SIG-M5 treated with dmso at 0.1 percent for 504 hours (cell line): ENCODE results near the gene PLCG2.

Experiments used
- DNase-seq: peaks from one replicate; lab custom pipeline; 2025; ENCODE audit not compliant: unreplicated experiment; lab: John Stamatoyannopoulos, UW

PLCG2 gene

DNA sequence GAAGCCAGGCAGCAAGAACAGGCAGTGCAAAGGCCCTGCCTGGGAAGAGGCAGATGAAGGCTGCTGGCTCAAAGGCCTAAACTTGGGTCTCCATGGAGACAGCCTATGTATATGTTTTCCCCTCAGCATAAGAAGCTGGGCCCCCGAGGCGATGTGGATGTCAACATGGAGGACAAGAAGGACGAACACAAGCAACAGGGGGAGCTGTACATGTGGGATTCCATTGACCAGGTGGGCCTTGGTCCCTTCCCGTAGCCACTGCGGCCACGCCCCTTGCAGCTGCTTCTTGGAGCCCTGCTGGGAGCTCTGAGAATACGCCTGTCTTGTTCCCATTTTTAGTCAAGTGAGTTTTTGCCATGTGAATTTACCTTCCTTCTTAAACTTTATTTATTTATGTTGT is 126.2 kb downstream of the PLCG2 start:
- DNase-seq = no peak

DNA sequence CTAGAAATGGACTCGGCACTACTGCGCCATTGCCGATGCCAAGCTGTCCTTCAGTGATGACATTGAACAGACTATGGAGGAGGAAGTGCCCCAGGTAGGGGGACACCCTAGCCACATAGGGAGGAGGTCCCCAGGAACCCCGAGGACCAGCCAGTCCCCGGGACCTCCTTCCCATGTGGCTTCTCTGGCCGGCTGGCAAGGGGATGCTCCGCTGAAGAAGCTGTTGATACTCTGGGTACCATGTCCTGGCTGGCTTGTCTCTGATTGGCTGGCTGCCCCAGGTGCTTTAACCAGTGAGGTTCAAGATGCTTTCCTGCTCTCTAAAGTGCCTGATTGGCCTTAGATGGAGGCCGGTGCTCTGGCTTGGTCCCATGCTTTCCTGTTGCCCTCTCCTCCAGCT is 128.6 kb downstream of the PLCG2 start:
- DNase-seq = no peak

DNA sequence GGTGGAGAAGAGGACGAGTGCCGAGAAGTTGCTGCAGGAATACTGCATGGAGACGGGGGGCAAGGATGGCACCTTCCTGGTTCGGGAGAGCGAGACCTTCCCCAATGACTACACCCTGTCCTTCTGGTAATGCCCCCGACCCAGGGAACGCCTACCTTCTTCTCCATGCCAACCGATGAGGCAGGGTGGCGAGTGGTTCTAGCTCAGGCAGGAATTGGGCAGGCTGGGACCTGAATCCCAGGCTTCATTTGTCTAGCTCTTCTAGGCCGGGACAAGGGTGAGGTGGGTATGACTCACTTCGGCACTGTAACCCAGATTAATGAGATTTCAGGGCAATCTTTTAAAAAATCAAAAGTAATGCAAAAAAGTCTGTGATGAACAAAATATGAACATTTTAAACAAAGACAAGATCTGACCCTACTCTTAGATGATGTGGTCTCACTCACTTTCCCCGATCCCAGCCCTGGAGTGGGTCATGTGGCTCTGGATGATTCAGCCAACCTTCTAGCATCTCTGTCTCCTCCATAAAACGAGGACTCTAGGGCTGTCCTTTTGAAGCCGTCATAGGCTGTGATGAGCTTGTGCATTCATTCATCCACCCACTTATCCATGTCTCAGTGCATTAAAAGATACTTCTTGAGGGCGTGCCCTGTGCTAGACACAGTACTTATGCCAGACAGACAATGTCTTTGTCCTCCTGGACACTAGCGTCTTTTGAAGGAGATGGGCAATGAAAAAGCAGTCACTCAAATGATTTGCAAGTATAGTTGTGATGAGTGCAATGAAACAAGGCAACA is 129.6 kb downstream of the PLCG2 start:
- no peak for DNase-seq

DNA sequence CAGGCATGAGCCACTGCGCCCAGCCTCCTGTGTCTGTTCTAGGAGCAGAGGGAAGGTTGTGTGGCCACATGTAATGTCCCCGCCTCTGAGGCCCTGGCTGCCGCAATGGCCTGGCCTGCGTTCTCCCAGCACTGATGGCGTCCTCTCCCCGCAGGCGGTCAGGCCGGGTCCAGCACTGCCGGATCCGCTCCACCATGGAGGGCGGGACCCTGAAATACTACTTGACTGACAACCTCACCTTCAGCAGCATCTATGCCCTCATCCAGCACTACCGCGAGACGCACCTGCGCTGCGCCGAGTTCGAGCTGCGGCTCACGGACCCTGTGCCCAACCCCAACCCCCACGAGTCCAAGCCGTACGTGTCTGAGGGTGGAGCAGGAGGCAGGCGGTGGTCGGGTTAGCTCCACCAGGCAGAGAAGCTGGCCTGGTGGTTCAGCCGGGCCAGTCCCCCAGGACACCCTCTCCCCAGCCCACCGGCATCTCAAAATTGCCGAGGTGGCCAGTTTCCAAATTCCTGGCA is 131.3 kb downstream of the PLCG2 start:
- DNase-seq = no peak

DNA sequence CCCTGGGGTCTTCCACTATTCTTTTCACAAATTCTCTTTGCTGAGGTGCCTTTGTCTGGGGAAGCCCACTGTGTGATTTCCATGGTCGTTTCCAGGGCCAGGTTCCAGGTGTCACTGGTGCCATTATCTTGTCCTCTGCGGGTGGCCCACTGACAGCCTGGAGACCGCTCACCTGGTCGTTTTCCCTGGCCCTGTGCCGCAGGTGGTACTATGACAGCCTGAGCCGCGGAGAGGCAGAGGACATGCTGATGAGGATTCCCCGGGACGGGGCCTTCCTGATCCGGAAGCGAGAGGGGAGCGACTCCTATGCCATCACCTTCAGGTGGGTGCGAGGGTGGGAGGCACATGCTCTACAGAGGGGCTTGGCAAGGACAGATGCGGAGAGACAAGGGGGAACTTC is 133.3 kb downstream of the PLCG2 start:
- no peak for DNase-seq

DNA sequence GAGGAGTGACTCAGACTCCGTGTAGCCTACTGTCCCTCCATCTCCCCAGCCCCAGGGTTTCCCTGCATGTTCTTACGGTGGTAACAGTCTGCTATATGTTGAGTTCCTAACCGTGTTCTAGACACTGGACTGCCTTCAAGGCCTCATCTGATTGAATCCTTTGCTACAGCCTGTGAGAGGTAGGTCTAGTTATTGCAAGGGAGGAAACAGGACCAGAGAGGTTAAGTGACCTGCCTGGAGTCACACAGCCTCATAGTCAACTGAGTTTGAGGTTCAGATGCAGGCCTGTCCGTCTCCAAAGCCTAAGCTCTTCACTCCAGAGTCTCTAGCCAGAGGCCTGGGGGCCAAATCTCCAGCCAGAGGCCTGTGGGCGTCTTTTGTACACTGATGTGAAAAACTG is 134.1 kb downstream of the PLCG2 start:
- DNase-seq = no peak

DNA sequence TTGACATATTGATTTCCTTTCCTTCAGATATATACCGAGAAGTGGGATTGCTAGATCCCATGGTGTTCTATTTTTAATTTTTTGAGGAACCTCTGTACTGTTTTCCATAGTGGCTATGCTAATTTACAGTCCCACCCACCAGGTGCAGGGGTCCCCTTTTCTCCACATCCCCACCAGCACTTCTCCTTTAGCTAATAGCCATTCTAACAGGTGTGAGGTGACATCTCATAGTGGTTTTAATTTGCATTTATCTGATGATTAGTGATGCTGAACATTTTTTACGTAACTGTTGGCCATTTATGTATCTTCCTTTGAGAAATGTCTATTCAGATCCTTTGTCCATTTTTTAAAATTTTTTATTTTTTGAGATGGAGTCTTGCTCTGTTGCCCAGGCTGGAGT is 138.3 kb downstream of the PLCG2 start:
- DNase-seq = no peak

DNA sequence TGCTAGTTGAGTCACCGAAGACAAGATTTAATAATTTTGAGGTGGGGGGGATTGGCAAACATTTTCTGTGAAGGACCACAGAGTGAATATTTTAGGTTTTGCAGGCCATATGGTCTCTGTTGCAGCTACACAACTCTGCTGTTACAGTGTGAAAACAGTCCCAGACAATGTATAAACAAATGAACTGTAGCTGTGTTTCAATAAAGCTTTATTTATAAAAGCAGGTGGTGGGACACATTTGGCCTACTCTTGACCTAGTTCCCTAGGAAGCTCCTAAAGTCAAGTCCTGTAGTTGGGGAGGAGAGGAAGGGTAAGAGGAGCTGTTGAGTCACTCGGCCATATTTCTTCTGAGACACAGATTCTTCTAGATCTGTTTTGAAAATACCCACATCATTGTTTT is 139.8 kb downstream of the PLCG2 start:
- no peak for DNase-seq

DNA sequence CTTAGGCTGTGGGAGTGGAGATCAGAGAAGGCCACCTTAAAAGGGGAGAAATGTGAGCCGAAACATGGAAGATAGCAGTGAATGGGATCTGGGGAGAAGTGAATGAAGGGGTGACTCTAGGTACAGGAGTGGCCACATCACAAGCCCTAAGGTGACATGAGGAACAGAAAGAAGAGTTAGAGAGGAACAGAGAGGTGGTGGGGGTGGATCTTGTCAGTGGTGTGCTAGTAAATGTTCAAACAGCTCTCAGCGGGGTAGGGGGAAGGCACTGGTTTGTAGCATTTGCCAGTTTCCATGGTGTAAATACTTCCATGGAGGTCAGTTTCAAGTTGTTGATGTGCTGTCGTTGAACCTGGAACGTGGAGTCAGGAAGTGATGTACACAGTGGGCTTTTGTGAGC is 141.4 kb downstream of the PLCG2 start:
- DNase-seq = no peak

DNA sequence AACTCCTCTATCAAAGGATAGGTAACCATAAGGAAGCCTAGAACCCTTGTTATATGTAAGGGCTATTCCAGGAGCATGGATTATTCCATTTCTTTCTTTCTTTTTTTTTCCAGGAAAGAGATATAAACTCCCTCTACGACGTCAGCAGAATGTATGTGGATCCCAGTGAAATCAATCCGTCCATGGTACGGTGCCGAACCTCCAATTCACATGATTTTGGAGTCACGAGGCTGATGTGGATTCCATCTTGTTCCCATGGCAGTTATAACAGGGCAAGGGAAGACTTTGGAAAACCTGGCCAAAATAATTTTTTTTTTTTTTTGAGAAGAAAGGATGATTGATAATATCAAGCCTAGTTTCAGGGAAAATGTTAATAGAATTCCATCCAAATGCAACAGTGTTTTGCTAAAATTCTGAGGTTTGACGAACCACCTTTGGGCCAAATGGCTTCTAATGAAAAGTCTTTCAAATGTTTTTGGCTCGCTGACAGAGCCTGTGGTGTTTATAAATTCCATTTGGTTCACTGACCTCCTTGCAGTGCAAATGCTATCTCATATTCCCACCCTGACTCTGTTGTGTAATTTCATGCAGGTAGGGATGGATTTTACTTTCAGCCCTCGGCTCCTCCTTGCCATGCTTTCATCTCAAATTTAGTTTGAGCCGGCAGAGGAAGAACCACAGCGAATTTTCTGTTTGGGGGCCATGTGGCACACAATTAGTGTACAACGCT is 142.2 kb downstream of the PLCG2 start:
- DNase-seq = no peak

DNA sequence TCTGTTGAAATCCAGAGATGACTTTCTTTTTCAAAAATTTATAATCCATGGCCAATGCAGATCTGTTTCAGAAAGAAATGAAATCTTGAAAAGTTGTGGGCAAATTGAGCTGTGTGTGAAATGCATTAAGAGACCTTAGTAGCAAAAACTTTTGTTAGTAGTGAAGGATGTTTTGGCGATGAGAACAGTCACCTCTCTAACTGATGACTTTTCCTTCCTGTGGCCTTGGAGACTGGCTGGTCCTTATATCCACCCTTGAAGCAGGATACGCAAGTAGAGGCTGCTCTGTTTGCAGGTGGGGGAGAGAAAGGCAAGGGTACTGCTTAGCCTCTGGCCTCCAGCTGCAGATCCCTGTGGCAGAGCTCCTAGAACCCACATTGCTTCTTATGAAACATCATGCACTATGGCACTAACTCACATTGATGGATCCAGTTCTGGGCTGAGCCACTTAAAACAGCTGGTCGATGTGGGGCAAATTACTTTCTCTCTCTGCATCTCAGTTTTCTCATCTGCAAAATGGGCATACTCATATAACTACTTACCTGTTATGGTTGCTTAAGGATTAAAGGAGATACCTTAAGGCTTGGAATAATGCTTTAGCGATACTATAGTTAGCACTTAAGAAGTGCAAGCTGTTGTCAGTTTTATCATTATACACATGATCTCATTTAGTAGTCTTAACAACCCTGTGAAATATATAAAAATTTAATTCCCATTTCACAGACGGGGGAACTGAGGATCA is 142.9 kb downstream of the PLCG2 start:
- DNase-seq = no peak

DNA sequence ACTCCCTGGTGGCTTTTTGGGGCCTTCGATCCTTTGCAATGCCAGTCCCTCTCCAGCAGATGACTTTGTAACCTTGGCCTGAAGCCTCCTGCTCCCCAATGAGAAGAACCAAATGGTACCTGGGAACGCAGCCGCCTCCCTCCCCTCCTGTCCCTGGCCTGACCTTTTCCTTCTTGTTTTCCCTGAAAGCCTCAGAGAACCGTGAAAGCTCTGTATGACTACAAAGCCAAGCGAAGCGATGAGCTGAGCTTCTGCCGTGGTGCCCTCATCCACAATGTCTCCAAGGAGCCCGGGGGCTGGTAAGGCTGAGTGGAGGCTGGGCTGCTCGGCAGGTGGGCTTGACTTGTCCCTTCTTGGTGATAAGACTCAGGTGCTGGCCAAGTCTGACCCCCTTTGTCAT is 144.2 kb downstream of the PLCG2 start:
- no peak for DNase-seq

DNA sequence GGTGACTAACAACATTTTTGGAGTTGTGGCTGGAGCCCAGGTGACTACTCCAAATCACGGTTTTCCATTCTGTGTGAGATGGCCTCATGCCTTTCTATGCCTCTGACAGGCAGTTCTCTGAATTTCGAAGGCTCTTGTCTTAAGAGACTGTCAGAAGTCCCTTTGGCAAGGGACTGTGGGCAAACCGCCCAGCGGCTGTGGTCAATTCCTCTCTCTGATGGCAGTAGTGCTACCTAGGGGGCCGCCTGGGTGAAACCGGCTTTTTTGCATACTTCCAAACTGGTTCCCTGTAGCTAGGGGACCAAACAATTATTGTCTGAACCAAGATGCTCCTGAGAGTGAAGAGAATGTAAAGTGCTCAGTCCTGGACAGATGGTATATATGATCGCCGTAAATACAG is 145.9 kb downstream of the PLCG2 start:
- no peak for DNase-seq

DNA sequence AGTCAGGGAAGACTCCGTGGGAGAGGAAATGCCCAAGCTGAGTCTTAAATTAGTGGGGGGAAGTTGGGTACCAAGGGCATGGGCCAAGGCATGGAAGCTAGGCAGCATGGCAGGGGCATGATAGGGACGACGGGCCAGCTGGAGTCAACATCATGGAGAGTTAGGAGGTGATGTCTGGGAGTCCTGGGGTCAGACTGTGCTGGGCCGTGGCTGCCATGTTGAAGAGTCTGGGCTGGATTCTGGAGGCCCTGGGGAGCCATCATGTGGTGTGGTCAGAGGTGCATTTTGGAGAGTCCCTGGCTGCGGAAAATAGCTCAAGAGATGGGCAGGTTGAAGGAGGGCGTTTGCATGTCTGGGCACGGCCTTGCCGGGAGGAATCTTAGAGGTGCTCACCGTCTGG is 146.9 kb downstream of the PLCG2 start:
- no peak for DNase-seq

DNA sequence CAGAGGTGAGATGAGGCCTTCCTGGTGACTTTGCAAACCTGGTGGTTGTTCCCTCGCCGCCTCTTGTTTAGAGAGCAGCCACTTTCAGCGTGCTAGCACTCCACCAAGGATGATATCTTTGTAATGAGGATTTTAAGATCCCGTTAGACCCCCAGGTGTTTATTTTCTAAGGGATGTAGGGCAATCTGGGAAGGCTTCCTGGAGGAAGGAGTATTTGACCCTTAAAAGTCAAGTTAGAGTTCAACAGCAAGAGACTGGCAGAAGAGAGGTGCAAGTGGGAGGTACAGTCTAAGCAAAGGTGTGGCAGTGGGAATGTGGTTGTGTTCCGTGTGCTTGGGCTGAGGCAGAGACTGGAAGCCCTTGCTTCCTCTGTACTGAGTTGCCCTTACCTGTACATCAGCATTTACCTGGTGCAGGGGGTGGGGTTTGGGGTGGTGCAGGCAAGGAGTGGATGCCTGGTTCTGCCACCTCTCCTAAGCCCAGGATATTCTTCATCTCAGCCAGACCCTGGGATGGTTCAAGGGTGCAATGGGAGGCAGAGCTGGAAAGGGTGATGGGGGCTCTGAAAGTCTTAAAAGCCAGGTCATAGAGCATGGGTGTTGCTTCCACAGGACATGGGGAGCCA is 148.6 kb downstream of the PLCG2 start:
- no peak for DNase-seq

DNA sequence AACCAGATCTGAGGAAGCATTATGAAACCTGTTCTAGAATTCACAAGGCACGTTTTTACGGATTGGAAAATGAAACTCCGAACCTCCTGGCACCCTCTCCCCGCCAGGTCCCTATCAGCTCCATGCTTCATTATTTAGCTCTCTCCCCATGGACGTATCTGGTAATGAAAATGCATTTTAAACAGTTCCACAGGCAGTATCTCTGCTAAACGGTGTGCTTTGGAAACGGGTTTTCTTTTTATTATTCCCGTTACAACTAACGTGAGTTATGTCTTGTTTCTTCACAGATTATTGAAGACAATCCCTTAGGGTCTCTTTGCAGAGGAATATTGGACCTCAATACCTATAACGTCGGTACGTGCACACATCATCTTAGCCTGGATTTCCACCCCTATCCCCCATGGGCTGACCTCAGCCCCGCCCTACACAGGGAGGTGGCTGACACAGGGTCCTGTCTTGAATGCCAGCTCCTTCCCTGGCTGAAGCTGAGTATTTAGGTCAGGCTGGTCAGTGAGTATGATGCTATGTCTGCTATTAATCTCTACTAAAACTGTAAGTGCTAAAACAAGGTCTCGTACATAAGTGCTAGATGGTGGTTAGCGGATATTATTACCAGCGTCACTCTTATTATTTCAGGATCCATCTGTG is 149.3 kb downstream of the PLCG2 start:
- no peak for DNase-seq

DNA sequence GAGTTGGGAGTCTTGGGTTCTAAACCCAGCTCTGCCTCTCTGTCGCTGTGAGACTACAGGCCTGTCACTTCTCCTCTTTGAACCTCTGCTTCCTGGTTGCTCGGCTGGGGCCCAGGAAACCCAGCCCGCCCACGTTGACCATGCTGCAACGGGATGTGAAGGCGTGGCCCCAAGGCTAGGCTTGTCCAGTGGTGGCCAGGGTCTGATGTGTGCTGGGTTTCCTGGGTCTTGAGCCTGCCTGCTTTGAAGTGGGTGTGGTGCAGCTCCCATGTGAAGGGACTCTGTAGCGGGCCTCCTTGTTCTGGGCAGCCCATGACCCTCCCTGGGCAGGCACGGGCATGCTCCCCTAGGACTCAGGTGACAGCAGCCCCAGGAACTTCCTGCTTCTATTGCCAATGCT is 149.9 kb downstream of the PLCG2 start:
- DNase-seq = no peak

DNA sequence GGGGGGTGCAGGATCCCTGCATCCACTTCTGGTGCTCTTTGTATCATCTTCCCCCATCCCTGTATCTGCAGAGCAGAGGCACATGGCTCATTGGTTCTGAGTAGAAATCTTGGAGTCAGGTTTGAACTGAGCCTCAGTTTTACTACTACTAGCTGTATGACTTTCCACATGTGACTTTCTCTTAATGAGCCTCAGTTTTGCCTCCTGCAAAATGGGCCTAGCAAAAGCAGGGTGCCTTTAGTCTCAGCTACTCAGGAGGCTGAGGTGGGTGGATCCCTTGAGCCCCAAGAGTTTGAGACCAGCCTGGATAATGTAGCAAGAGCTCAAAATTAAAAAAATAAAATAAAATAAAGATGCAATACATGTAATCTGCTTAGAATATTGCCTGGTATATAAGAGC is 150.8 kb downstream of the PLCG2 start:
- no peak for DNase-seq

DNA sequence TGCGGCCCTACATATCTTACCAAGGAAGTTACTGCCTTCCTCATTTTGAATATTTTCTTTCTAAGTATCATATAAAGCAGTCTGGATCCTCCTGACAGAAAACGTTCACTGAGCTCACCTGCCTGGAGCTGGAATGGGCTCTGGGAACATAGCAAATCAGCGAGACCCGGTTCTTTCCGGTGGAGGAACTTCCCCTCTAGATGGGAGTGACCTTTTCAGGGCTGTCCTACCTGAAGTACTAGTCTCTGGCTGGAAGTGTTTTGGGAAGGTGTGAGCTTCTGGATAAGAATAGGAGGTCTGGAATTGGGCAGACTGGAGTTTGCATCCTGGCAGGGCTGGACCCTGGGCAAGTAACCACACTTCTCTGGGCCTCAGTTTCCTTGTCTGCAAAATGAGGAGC is 152.8 kb downstream of the PLCG2 start:
- DNase-seq = no peak

DNA sequence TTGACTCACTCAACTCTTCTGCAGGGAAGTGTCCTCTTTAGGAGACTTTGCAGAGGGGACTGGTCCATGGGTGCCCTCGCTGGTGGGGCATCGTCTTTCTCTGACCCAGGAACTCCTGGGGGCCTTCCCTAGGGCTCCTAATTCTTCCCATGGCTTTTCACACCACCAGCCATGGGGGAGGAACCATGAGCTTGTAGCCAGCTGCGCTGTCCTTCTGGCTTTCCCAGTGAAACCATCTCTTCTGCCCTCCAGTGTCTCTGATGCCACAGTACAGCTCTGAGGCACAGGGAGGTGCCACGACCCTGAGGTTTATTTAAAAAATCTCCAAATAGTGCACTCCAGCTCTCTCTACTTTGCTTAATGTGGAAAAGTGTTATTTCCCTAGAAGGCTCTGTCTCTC is 153.6 kb downstream of the PLCG2 start:
- DNase-seq = no peak

DNA sequence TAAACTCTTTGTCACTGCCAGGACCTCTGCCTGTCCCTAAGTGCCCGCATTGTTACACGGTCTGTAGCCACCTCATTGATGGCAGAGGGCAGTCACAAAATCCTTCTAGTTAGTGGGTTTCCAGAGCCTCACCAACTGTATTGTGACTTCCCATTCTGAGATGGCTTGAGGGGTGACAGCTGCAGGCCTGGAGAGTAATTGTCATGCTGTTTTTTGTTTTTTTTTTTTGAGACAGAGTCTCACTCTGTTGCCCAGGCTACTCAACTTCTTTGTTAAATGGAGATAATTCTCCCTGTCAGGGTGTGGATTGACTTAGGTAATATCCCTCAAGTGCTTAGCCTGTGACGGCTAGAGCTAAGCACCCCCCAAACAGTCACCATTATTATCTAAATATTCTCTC is 154.3 kb downstream of the PLCG2 start:
- no peak for DNase-seq
